ENCODE data around the gene DUS1L.

Gene DUS1L

GRCh38 chr17:82031885-82032627, 33.5 kb downstream of the DUS1L start:
- DNase-seq (ENCODE audit: extremely low read depth, insufficient read length): no peak
- no peaks in the 10 kb centered on the region; the same call in none of the 2 replicates for H3K36me3 ChIP-seq (ENCODE audit: control insufficient read depth, insufficient read depth, low read length)
- no peaks in the 10 kb centered on the region for H3K27me3 ChIP-seq (replicated peaks; ENCODE audit: control insufficient read depth, insufficient read depth, low read length)
- TF ChIP-seq CTCF (IDR thresholded peaks at IDR 0.05; ENCODE audit: insufficient read depth, low read length, poor library complexity, severe bottlenecking): peak; percentile 5
- H3K4me3 ChIP-seq (replicated peaks; ENCODE audit: low read depth, low read length): peak overlapping the region; percentile 23

GRCh38 chr17:82031303-82031884, 34.2 kb downstream of the DUS1L start, which contains the start of gene RAC3:
Gene RAC3 (plus strand): TSS chr17:82031678. CDS start chr17:82031762, 84 bp downstream.
- Histone ChIP-seq H3K27me3 (replicated peaks; ENCODE audit: control insufficient read depth, insufficient read depth, low read length) (no peaks in the 10 kb centered on the region), H3K4me3 (replicated peaks; ENCODE audit: low read depth, low read length) (peak within 1 kb of the TSS; percentile 54), H3K36me3 (ENCODE audit: control insufficient read depth, insufficient read depth, low read length) (no peaks in the 10 kb centered on the region; the same call in none of the 2 replicates)
- no peak for TF ChIP-seq CTCF (IDR thresholded peaks at IDR 0.05; ENCODE audit: insufficient read depth, low read length, poor library complexity, severe bottlenecking)
- DNase-seq (ENCODE audit: extremely low read depth, insufficient read length): no peak

- peak; percentile 80 for DNase-seq (ENCODE audit: extremely low read depth, insufficient read length)
- TF ChIP-seq CTCF (IDR thresholded peaks at IDR 0.05; ENCODE audit: insufficient read depth, low read length, poor library complexity, severe bottlenecking): peak; percentile 94
- no peaks in the 10 kb centered on the region; the same call in none of the 2 replicates for H3K36me3 ChIP-seq (ENCODE audit: control insufficient read depth, insufficient read depth, low read length)
These were observed 34.9 kb downstream of the DUS1L start for GRCh38 chr17:82030470-82031302.

GRCh38 chr17:82029990-82030469, 35.6 kb downstream of the DUS1L start:
- DNase-seq (ENCODE audit: extremely low read depth, insufficient read length): no peak
- H3K4me3 ChIP-seq (replicated peaks; ENCODE audit: low read depth, low read length): no peak overlapping the region

More at GRCh38 chr17:82030470-82031302, 34.9 kb downstream of the DUS1L start:
- no peaks in the 10 kb centered on the region for H3K27me3 ChIP-seq (replicated peaks; ENCODE audit: control insufficient read depth, insufficient read depth, low read length)
- H3K4me3 ChIP-seq (replicated peaks; ENCODE audit: low read depth, low read length): peak overlapping the region; percentile 54

More at GRCh38 chr17:82029990-82030469, 35.6 kb downstream of the DUS1L start:
- TF ChIP-seq CTCF (IDR thresholded peaks at IDR 0.05; ENCODE audit: insufficient read depth, low read length, poor library complexity, severe bottlenecking): no peak
- H3K36me3 ChIP-seq (ENCODE audit: control insufficient read depth, insufficient read depth, low read length): no peaks in the 10 kb centered on the region; the same call in none of the 2 replicates
- H3K27me3 ChIP-seq (replicated peaks; ENCODE audit: control insufficient read depth, insufficient read depth, low read length): no peaks in the 10 kb centered on the region

All from GM06990 (cell line).